SK-N-SH (cell line): Measurements from ENCODE around the gene CCDC27. TPM values are rescaled to one million over a fixed set of nuclear protein-coding genes. Genes with fewer than 3 reads are reported as not detected.

ENCODE experiments used
- CTCF ChIA-PET: fragments of 300-600, 350-600 bp; formaldehyde crosslinking; extraction: SDS; loops from one replicate; lab custom pipeline; 2021; lab: Yijun Ruan, JAX
- POLR2A ChIA-PET: fragments of 350-600 bp; sonication (Branson Sonifier 250); formaldehyde crosslinking; extraction: SDS; loops from one replicate; lab custom pipeline; 2020; ENCODE audit warnings: antibody characterized with exemption, inconsistent platforms; lab: Yijun Ruan, JAX
- DNase-seq: peaks from one replicate; pipeline ENCODE4 v3.0.0; 2012
- H2AFZ ChIP-seq: fragments of 200-600 bp; sonication (generic); 2 replicates; pipeline ENCODE4 v1.8.1; 2016; ENCODE audit warnings: antibody characterized with exemption, mild to moderate bottlenecking, low read depth
- H3F3A ChIP-seq: fragments of 200-600 bp; sonication (generic); replicated peaks from 2 replicates; pipeline ENCODE3; 2016; ENCODE audit warnings: antibody characterized with exemption, mild to moderate bottlenecking; ENCODE audit not compliant: insufficient read depth
- H3K27ac ChIP-seq, 2 experiments: fragments of 200-500 bp in 1 of 2; fragments of 200-600 bp in 1 of 2; sonication (Bioruptor generic) in 1 of 2; sonication (generic), shearing (Covaris generic) in 1 of 2; 2 replicates each; pipeline versions ENCODE4 v1.5.1 to v1.6.1; 2014 to 2016; ENCODE audit warnings: low read depth in 2 of 2, inconsistent platforms in 1 of 2, low read length in 1 of 2, mild to moderate bottlenecking in 1 of 2, mixed read lengths in 1 of 2
- H3K27me3 ChIP-seq: fragments of 200-600 bp; sonication (generic), shearing (Covaris generic); 2 replicates; pipeline ENCODE4 v1.6.1; 2016; ENCODE audit warnings: mixed run types; ENCODE audit not compliant: insufficient read depth
- H3K36me3 ChIP-seq, 2 experiments: fragments of 200-500 bp in 1 of 2; fragments of 200-600 bp in 1 of 2; sonication (Bioruptor generic) in 1 of 2; sonication (generic) in 1 of 2; replicated peaks in 1 of 2; 2 replicates each; pipeline versions ENCODE3 to v1.5.1; 2014 to 2016; ENCODE audit warnings: low read length in 1 of 2, mild to moderate bottlenecking in 1 of 2; ENCODE audit not compliant: insufficient read depth in 2 of 2, control insufficient read depth in 1 of 2
- H3K4me1 ChIP-seq, 2 experiments: fragments of 200-500 bp in 1 of 2; fragments of 200-600 bp in 1 of 2; sonication (Bioruptor generic) in 1 of 2; sonication (generic), shearing (Covaris generic) in 1 of 2; 2 replicates each; pipeline versions ENCODE4 v1.5.1 to v1.6.1; 2014 to 2016; ENCODE audit warnings: low read depth in 1 of 2, low read length in 1 of 2, mixed run types in 1 of 2; ENCODE audit not compliant: insufficient read depth in 2 of 2, control insufficient read depth in 1 of 2
- H3K4me2 ChIP-seq: fragments of 200-600 bp; sonication (generic), shearing (Covaris generic); 2 replicates; pipeline ENCODE4 v1.6.1; 2017; ENCODE audit warnings: mixed run types
- H3K4me3 ChIP-seq, 2 experiments: fragments of 200-500 bp in 1 of 2; fragments of 200-600 bp in 1 of 2; sonication (Bioruptor generic) in 1 of 2; sonication (generic), shearing (Covaris generic) in 1 of 2; 2 replicates each; pipeline versions ENCODE4 v1.5.1 to v1.8.1; 2014 to 2016; ENCODE audit warnings: low read depth in 2 of 2, inconsistent platforms in 1 of 2, low read length in 1 of 2, mild to moderate bottlenecking in 1 of 2, mixed read lengths in 1 of 2, moderate library complexity in 1 of 2
- H3K79me2 ChIP-seq: fragments of 200-600 bp; sonication (generic); 2 replicates; pipeline ENCODE4 v1.8.1; 2017; ENCODE audit warnings: mild to moderate bottlenecking; ENCODE audit not compliant: insufficient read depth
- H3K9ac ChIP-seq: fragments of 200-600 bp; sonication (generic); 2 replicates; pipeline ENCODE4 v1.6.1; 2017; ENCODE audit warnings: mixed run types
- H3K9me2 ChIP-seq: fragments of 200-600 bp; sonication (generic); 2 replicates; pipeline ENCODE4 v1.6.1; 2017; ENCODE audit warnings: mixed run types
- H3K9me3 ChIP-seq: fragments of 200-600 bp; sonication (generic); 2 replicates; pipeline ENCODE4 v1.6.1; 2017; ENCODE audit warnings: mixed run types, mild to moderate bottlenecking, moderate library complexity
- H4K20me1 ChIP-seq: fragments of 200-600 bp; sonication (generic); 2 replicates; pipeline ENCODE4 v1.6.1; 2017; ENCODE audit warnings: mild to moderate bottlenecking, mixed run types; ENCODE audit not compliant: insufficient read depth
- CHD2 ChIP-seq: fragments of 150-350 bp; IDR thresholded peaks from 2 replicates; pipeline ENCODE4 v1.6.1; 2018; ENCODE audit warnings: low read length; ENCODE audit not compliant: partially characterized antibody
- EZH2phosphoT487 ChIP-seq: fragments of 200-600 bp; sonication (generic); IDR thresholded peaks from 2 replicates; pipeline ENCODE4 v1.6.1; 2017; ENCODE audit warnings: low read depth, mixed run types, mild to moderate bottlenecking, antibody characterized with exemption, moderate library complexity, borderline replicate concordance
- FOSL2 ChIP-seq: IDR thresholded peaks from 2 replicates; pipeline ENCODE4 v1.4.0; 2012; ENCODE audit warnings: low read depth, mild to moderate bottlenecking, moderate library complexity, borderline replicate concordance
- FOXJ3 ChIP-seq: sonication (generic); formaldehyde crosslinking; IDR thresholded peaks from 2 replicates; pipeline ENCODE4 v1.5.1; 2020; ENCODE audit warnings: mild to moderate bottlenecking, missing genetic modification reagents
- GABPA ChIP-seq: IDR thresholded peaks from 2 replicates; pipeline ENCODE4 v1.4.0; 2012; ENCODE audit warnings: low read depth, mild to moderate bottlenecking
- GATA2 ChIP-seq: sonication (generic); formaldehyde crosslinking; IDR thresholded peaks from 2 replicates; pipeline ENCODE4 v1.5.0; 2020; ENCODE audit warnings: mild to moderate bottlenecking, missing genetic modification reagents
- IRF3 ChIP-seq: fragments of 150-350 bp; IDR thresholded peaks from 2 replicates; pipeline ENCODE4 v1.6.1; 2016; ENCODE audit warnings: mild to moderate bottlenecking, low read depth, low read length
- JUND ChIP-seq: IDR thresholded peaks from 2 replicates; pipeline ENCODE4 v1.4.0; 2012
- MAX ChIP-seq: IDR thresholded peaks from 2 replicates; pipeline ENCODE4 v1.4.0; 2012; ENCODE audit warnings: low read depth
- MXI1 ChIP-seq: IDR thresholded peaks from 2 replicates; pipeline ENCODE4 v1.6.1; 2012; ENCODE audit warnings: mild to moderate bottlenecking, low read depth, low read length, improper control_type of control experiment
- NFIC ChIP-seq: IDR thresholded peaks from 2 replicates; pipeline ENCODE4 v1.4.0; 2012; ENCODE audit warnings: borderline replicate concordance
- PBX3 ChIP-seq: IDR thresholded peaks from 2 replicates; pipeline ENCODE4; 2012
- RAD21 ChIP-seq: IDR thresholded peaks from 2 replicates; pipeline ENCODE4 v1.6.1; 2012; ENCODE audit warnings: mild to moderate bottlenecking, low read length
- RFX5 ChIP-seq: IDR thresholded peaks from 2 replicates; pipeline ENCODE4 v1.6.1; 2012; ENCODE audit warnings: mild to moderate bottlenecking, improper control_type of control experiment, low read length
- RXRA ChIP-seq: IDR thresholded peaks from 2 replicates; pipeline ENCODE4 v1.4.0; 2012; ENCODE audit warnings: low read depth, mild to moderate bottlenecking, borderline replicate concordance
- SIN3A ChIP-seq: IDR thresholded peaks from 2 replicates; pipeline ENCODE4 v1.6.1; 2012; ENCODE audit warnings: low read depth, mild to moderate bottlenecking, low read length, moderate library complexity, borderline replicate concordance
- TAF1 ChIP-seq: IDR thresholded peaks from 2 replicates; pipeline ENCODE4 v1.6.1; 2012; ENCODE audit warnings: low read depth, mild to moderate bottlenecking, low read length, moderate library complexity, borderline replicate concordance
- WGBS: methylation state at CpG from one replicate; pipeline ENCODE4 v1.1.6; 2017; ENCODE audit warnings: low lambda C conversion rate; 5-methylcytosine and 5-hydroxymethylcytosine counted together
- polyA plus RNA-seq, 3 experiments: library from polyadenylated mRNA; depleted of rRNA; stranded (reverse); fragments of >200 nt; gene quantifications; 2 replicates each; pipeline ENCODE4 v1.2.3, GENCODE V29; 2012
- TF ChIP-seq, protein P1 (sequence below): IDR thresholded peaks from 2 replicates; pipeline ENCODE4 v1.4.0; 2012; ENCODE audit warnings: low read depth, borderline replicate concordance
- TF ChIP-seq, protein P2 (sequence below): IDR thresholded peaks from 2 replicates; pipeline ENCODE4 v1.4.0; 2012; ENCODE audit warnings: low read depth, borderline replicate concordance

The CCDC27 gene
- polyA plus RNA-seq, 1 of the 3 experiments (the other 2 are of a cell fraction): not detected

DNA sequence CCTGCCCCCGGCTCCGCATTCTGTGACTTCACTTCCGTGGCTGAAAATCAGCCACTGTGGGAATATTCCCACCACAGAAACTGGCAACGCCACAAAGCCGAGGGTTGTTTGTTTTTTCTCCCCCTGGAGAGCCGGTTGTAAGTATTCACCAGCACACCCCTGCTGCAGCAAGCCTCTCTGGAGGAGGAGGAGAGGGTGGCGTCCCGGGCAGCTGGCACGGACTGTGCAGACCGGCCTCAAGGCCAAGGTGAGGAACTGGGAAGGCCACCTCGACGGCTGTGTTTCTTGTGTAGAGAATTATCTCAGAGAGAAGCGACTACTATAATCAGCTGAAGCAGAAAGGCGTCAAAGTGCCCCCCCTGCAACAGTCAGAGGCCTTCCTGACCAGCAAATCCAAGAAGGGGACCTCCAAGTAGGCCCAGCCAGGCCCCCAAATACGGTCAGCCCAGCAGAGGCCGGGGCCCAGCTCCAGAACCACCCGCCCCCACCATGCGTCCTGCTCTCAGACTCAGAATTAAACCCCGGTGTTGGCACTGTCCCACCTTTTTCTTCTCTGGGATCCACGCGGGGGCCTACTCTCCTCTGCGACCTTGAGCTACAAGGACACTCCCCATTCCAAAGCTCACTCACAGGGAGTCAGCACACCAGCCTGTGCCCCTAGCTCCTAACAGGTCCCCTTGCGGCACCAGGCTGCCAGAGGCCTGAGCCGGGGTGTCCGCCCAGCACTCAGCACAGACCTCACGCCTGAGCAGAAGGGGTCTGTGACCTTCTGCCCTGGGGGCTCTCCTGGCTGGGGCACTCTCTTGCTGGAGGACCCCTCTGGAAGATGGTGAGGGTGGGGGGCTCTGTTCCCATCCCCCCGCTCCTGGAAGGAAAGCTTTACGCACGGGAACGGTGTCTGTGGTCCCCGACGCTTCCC is 19.1 kb downstream of the CCDC27 start:
- H3K9ac ChIP-seq: peak overlapping the region; percentile 54; the same call in 1 of the 2 replicates
- peak; percentile 65 for DNase-seq
- H3K9me3 ChIP-seq: no peaks in the 10 kb centered on the region
- H3K4me1 ChIP-seq: peaks cover 0 to 42% of the 10 kb centered on the region in 2 experiments; a peak in 1 of 4 replicates
- no peaks in the 10 kb centered on the region for H3K79me2 ChIP-seq
- H3F3A ChIP-seq: peaks cover 5% of the 10 kb centered on the region
- no peaks in the 10 kb centered on the region for H3K27me3 ChIP-seq
- 72% methylated on average over 26 of the region's 32 CpGs for WGBS
- H3K4me3 ChIP-seq: peak overlapping the region; percentile 57 to 68; a peak in 3 of 4 replicates
- TF ChIP-seq RAD21 (no peak), TAF1 (no peak), EZH2phosphoT487 (no peak), CHD2 (no peak), RXRA (no peak), MAX (no peak), GABPA (no peak), GATA2 (CRISPR knock-in tag) (no peak), FOSL2 (no peak)
- no peaks in the 10 kb centered on the region for H3K9me2 ChIP-seq
- no peak overlapping the region for H2AFZ ChIP-seq
- no peaks in the 10 kb centered on the region for H4K20me1 ChIP-seq
- CTCF ChIA-PET: interaction anchor here (0.8 kb wide), 1 partner anchor 47 kb away, joined by 4 read pairs; no protein-coding TSS in a partner anchor
- peak overlapping the region in 1 of 2 experiments; percentile 78; a peak in 1 of 4 replicates for H3K27ac ChIP-seq
- no peaks in the 10 kb centered on the region for H3K36me3 ChIP-seq
- peak overlapping the region; percentile 81 for H3K4me2 ChIP-seq
- POLR2A ChIA-PET: no interaction called here

DNA sequence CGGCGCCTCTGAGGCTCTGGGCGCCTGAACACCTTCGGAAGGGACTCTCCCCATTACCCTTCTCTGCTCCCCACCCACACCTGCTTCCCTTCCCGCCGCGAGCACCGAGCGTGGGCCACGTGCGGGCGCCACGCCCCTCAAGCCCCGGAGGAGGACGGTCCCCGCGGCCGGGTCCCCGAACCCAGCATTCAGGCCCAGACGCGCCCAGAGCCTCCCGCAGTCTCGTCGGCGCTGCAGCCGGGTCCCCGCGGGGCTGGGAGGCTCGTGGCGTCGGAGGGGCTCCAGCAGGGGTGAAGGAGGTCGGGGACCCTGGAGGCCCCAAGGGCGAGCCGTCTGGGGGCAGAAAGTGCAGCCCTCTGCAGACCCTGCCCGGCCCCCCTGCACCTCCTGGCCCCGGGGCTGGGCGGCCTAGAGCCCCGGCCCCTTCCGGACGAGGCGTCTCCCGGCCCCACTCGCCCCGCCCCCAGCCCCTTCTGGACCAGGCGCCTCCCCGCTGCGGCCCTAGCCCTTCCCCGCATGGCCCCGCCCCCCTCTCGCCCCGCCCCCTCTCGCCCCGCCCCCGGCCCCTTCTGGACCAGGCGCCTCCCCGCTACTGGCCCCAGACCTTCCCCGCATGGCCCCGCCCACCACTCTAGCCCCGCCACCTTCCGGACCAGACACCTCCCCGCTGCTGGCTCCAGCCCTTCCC is 19.9 kb downstream of the CCDC27 start:
- ChIA-PET POLR2A (no interaction called here), CTCF (interaction anchor here (0.8 kb wide), 1 partner anchor 48 kb away, joined by 4 read pairs; no protein-coding TSS in a partner anchor)
- Histone ChIP-seq H3K27ac (peak overlapping the region in 1 of 2 experiments; percentile 78; a peak in 1 of 4 replicates), H3K4me3 (peak overlapping the region; percentile 61 to 68), H3K4me1 (peaks cover 0 to 50% of the 10 kb centered on the region in 2 experiments; a peak in 1 of 4 replicates), H4K20me1 (no peaks in the 10 kb centered on the region), H3K36me3 (no peaks in the 10 kb centered on the region), H3K79me2 (no peaks in the 10 kb centered on the region), H3F3A (peaks cover 5% of the 10 kb centered on the region), H3K9me3 (no peaks in the 10 kb centered on the region), H3K9me2 (no peaks in the 10 kb centered on the region), H2AFZ (no peak overlapping the region), H3K4me2 (peak overlapping the region; percentile 81; the same call in 1 of the 2 replicates), H3K27me3 (no peaks in the 10 kb centered on the region), H3K9ac (peak overlapping the region; percentile 54; the same call in 1 of the 2 replicates)
- peak; percentile 100 for DNase-seq
- 10% methylated on average over 14 of the region's 61 CpGs for WGBS
- TF ChIP-seq, protein P1, sequence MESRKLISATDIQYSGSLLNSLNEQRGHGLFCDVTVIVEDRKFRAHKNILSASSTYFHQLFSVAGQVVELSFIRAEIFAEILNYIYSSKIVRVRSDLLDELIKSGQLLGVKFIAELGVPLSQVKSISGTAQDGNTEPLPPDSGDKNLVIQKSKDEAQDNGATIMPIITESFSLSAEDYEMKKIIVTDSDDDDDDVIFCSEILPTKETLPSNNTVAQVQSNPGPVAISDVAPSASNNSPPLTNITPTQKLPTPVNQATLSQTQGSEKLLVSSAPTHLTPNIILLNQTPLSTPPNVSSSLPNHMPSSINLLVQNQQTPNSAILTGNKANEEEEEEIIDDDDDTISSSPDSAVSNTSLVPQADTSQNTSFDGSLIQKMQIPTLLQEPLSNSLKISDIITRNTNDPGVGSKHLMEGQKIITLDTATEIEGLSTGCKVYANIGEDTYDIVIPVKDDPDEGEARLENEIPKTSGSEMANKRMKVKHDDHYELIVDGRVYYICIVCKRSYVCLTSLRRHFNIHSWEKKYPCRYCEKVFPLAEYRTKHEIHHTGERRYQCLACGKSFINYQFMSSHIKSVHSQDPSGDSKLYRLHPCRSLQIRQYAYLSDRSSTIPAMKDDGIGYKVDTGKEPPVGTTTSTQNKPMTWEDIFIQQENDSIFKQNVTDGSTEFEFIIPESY: no peak
- peak; percentile 74 for TF ChIP-seq MXI1
- TF ChIP-seq RFX5: no peak
- 0 out of 2 replicates have a peak, but pooled peaks have one; percentile 47 for TF ChIP-seq MAX
- TF ChIP-seq, protein P2, sequence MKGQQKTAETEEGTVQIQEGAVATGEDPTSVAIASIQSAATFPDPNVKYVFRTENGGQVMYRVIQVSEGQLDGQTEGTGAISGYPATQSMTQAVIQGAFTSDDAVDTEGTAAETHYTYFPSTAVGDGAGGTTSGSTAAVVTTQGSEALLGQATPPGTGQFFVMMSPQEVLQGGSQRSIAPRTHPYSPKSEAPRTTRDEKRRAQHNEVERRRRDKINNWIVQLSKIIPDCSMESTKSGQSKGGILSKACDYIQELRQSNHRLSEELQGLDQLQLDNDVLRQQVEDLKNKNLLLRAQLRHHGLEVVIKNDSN: 0 out of 2 replicates have a peak, but pooled peaks have one; percentile 28
- TF ChIP-seq JUND: no peak
- TF ChIP-seq SIN3A: no peak
- no peak for TF ChIP-seq PBX3
- no peak for TF ChIP-seq FOXJ3 (CRISPR knock-in tag)
- no peak for TF ChIP-seq IRF3
- no peak for TF ChIP-seq NFIC
